SH-SY5Y (cell line): ENCODE results near the gene XCR1.

Experiments used
- GATA2 ChIP-seq: IDR thresholded peaks from 2 replicates; pipeline ENCODE4 v1.6.1; 2011; ENCODE audit warnings: mild to moderate bottlenecking, low read depth, low read length
- GATA3 ChIP-seq: IDR thresholded peaks from 2 replicates; pipeline ENCODE4 v1.6.1; 2011; ENCODE audit warnings: low read depth, mild to moderate bottlenecking, low read length, moderate library complexity

DNA sequence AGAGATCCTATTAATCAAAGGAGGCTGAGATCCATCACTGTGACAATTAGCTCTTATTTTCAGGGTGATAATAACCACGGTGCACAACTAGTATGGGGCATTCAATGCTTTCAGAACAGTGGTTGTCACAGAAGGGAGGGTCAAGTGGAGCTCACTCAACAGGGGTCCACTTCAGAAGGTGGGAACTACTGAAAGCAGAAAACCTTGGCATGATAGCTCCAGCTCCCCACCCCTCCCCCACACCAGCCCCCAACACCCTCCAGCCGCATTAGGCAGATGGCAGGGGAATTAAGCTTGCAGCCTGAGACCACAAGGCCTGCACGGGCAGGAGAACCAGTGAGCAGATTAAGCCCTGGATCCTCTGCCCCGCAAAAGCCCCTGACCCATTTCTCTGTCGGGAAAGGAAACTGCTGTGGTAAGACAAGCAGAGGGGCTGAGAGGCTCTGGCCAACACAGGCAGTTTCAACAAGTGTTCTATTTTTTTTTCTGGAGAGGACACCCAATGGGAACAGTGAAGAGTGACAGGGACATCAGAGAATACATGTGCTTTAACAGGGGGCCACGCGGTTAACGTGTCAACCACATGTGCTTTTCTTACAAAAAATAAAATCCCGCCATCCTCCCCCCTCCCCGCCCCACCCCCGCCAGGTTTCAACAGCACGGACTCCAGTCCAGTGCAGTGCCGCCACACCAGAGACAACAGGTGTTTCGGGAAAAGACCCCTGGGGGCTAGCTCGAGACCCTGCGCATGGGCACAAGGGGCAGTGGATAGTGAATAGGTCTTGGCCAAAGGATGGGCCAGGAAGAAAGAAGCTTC, 32.7 kb downstream of the XCR1 start:
- TF ChIP-seq GATA2 (no peak), GATA3 (no peak)
